Thymus (tissue), 11 donors: ENCODE data around the gene SIT1. TPM values are rescaled to one million over a fixed set of nuclear protein-coding genes. Genes with fewer than 3 reads are reported as not detected.

Source experiments
- DNase-seq, 9 donors: peaks; one replicate each; pipeline ENCODE4 v3.0.0-alpha.2; 2013; ENCODE audit warnings: low spot score in 9 of 9, low read depth in 6 of 9, missing footprints in 1 of 9
- H3K27ac ChIP-seq, 2 donors: one replicate each; pipeline ENCODE4 v1.5.1; 2013; ENCODE audit warnings: control low read depth in 1 of 2, low read depth in 1 of 2, low read length in 1 of 2, mild to moderate bottlenecking in 1 of 2, moderate library complexity in 1 of 2
- H3K27me3 ChIP-seq, 2 donors: one replicate each; pipeline ENCODE4 v1.5.1; 2013; ENCODE audit warnings: low read length in 1 of 2; ENCODE audit not compliant: control insufficient read depth in 2 of 2, insufficient read depth in 1 of 2
- H3K36me3 ChIP-seq, 2 donors: one replicate each; pipeline ENCODE4 v1.5.1; 2013; ENCODE audit warnings: low read length in 1 of 2, mild to moderate bottlenecking in 1 of 2, moderate library complexity in 1 of 2; ENCODE audit not compliant: control insufficient read depth in 2 of 2, insufficient read depth in 2 of 2
- H3K4me1 ChIP-seq, 2 donors: one replicate each; pipeline ENCODE4 v1.5.1; 2013; ENCODE audit warnings: low read length in 2 of 2; ENCODE audit not compliant: control insufficient read depth in 2 of 2, insufficient read depth in 2 of 2
- H3K4me3 ChIP-seq, 2 donors: one replicate each; pipeline ENCODE4 v1.5.1; 2013; ENCODE audit warnings: low read length in 2 of 2, control low read depth in 1 of 2, mild to moderate bottlenecking in 1 of 2
- H3K9me3 ChIP-seq, 2 donors: one replicate each; pipeline ENCODE4 v1.5.1; 2013; ENCODE audit warnings: low read length in 1 of 2, mild to moderate bottlenecking in 1 of 2; ENCODE audit not compliant: control insufficient read depth in 2 of 2, insufficient read depth in 1 of 2
- WGBS: extraction: QIAGEN DNeasy Blood & Tissue Kit; methylation state at CpG from one replicate; pipeline ENCODE4 v1.1.7; 2013; 5-methylcytosine and 5-hydroxymethylcytosine counted together
- polyA plus RNA-seq: library from polyadenylated mRNA; stranded (reverse); fragments of 200-250 nt; gene quantifications from one replicate; pipeline ENCODE4 v1.2.3, GENCODE V29; 2013
- total RNA-seq: library from RNA; stranded (reverse); fragments of 120-200 nt; gene quantifications from one replicate; pipeline ENCODE4 v1.2.4, GENCODE V29; 2013
- donor health status: healthy.

Gene SIT1
- total and polyA plus RNA-seq, 2 donors = 42.2 to 174 TPM

DNA sequence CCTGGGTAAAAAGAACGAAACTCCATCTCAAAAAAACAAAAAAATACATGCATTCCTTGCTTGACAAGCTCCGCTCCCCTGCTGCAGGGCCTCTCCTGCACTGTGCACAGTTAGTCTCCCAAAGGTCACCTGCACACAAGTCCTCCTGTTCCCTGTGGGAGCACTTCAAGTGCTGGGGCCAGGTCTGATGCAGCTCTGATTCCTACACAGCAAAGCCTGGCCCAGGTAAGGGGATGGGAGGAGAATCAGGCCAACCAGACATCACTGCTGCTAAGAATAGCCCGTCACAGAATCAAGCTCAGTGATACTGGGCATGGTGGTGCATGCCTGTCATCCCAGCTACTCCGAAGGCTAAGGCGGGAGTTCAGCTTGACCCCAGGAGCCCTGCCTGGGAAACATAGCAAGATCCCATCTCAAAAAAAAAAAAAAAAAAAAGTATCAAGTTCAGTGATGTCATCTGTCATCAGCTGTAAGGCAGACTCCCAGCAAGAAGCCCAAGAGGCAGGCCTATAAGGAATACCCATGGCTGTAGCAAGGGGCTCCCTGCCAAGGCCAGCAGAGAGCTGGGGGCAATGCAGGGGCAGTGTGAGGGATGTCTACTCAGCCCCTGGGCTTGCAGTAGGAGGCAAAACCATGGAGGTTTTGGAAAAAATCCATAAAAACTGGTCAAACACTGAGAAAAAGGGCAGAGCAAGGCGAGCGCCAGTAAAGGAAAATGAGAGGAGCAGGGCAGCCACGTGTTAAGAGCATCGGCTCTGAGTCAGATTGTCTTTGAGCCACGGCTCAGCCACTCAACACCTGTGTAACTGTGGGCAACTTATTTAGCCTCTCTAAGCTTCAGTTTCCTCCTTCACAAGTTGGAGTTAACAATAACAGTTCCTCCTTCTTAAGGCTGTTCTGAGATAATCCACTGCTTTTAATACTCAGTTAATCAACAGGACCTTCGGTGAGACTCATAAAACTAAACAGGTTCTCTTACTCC is 35.8 kb upstream of the SIT1 start:
- Histone ChIP-seq H3K4me1 (peaks cover 2 to 51% of the 10 kb centered on the region in 2 donors), H3K9me3 (no peaks in the 10 kb centered on the region), H3K4me3 (no peak overlapping the region), H3K27me3 (peaks cover 0 to 29% of the 10 kb centered on the region in 2 donors), H3K36me3 (peaks cover 0 to 2% of the 10 kb centered on the region in 2 donors), H3K27ac (peak overlapping the region in 1 of 2 donors; percentile 87)
- 94% methylated on average over 11 of the region's 11 CpGs for WGBS
- no peak for DNase-seq

DNA sequence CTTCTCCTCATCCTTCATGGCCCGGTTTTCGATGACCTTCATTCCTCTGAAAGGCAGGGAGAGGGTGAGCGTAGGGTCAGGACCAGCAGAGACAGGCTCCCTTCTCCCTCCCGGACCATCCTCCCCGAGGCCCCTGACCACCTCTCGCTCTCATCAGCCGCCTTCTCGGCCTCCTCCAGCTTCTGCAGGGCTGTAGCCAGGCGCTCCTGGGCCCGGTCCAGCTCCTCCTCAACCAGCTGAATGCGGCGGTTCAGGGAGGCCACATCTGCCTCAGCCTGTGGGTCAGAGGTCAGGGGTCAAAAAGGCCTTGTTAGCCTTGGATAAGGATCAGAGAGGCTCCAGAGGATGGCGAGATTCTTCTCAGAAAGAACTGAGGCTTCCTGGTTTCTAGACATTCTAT is 34.8 kb upstream of the SIT1 start:
- no peaks in the 10 kb centered on the region for H3K9me3 ChIP-seq
- peaks cover 0 to 2% of the 10 kb centered on the region in 2 donors for H3K36me3 ChIP-seq
- peaks cover 0 to 43% of the 10 kb centered on the region in 2 donors for H3K4me1 ChIP-seq
- DNase-seq = no peak
- WGBS = 97% methylated on average over 13 of the region's 13 CpGs
- H3K4me3 ChIP-seq = no peak overlapping the region
- no peak overlapping the region for H3K27ac ChIP-seq
- peaks cover 0 to 21% of the 10 kb centered on the region in 2 donors for H3K27me3 ChIP-seq

DNA sequence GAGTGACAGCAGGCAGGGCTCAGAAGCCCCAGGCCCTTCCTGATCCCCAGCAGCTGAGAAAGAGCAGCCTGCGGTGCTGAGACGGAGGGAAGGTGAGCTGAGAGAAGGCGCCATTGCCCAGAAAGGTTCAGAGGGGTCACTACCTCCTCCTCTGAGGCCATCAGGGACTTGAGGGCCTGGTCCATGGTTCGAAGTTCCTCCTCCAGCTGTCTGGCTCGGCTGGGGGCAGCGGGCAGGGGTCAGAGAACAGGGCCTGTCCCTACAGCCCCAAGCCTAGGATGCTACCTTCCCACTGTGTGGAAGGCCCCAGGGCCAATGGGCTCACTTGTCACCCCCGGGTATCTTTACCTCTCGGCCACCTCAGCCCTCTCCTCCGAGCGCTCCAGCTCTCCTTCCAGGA is 34.2 kb upstream of the SIT1 start:
- H3K27ac ChIP-seq = no peak overlapping the region
- H3K4me3 ChIP-seq = no peak overlapping the region
- WGBS = 98% methylated on average over 10 of the region's 10 CpGs
- H3K9me3 ChIP-seq = no peaks in the 10 kb centered on the region
- peaks cover 0 to 2% of the 10 kb centered on the region in 2 donors for H3K36me3 ChIP-seq
- H3K27me3 ChIP-seq = peaks cover 0 to 15% of the 10 kb centered on the region in 2 donors
- peaks cover 0 to 38% of the 10 kb centered on the region in 2 donors for H3K4me1 ChIP-seq
- DNase-seq = no peak

DNA sequence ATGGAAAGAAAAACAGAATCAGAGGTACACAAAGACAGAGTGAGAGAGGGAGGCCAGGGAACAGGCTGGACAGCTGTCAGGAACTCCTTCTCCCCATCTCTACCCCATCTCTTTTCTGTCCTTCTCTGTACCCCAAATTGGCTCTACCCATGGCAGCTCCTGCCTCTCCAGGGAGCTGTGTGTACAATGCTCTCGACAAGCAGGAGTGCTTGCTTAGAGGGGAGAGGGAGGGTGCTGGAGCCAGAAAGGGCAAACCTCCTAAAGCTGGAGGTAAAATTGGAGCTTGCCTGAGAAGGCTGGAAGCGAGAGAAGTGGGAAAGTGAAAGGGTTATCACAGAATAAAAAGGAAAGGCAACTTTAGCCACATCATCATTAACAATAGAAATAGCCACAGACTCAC is 32.6 kb upstream of the SIT1 start:
- peaks cover 0 to 23% of the 10 kb centered on the region in 2 donors for H3K4me1 ChIP-seq
- H3K9me3 ChIP-seq = no peaks in the 10 kb centered on the region
- no peak for DNase-seq
- H3K36me3 ChIP-seq = peaks cover 0 to 2% of the 10 kb centered on the region in 2 donors
- H3K27ac ChIP-seq = no peak overlapping the region
- peaks cover 0 to 1% of the 10 kb centered on the region in 2 donors for H3K27me3 ChIP-seq
- 92% methylated on average over 2 of the region's 2 CpGs for WGBS
- no peak overlapping the region for H3K4me3 ChIP-seq

DNA sequence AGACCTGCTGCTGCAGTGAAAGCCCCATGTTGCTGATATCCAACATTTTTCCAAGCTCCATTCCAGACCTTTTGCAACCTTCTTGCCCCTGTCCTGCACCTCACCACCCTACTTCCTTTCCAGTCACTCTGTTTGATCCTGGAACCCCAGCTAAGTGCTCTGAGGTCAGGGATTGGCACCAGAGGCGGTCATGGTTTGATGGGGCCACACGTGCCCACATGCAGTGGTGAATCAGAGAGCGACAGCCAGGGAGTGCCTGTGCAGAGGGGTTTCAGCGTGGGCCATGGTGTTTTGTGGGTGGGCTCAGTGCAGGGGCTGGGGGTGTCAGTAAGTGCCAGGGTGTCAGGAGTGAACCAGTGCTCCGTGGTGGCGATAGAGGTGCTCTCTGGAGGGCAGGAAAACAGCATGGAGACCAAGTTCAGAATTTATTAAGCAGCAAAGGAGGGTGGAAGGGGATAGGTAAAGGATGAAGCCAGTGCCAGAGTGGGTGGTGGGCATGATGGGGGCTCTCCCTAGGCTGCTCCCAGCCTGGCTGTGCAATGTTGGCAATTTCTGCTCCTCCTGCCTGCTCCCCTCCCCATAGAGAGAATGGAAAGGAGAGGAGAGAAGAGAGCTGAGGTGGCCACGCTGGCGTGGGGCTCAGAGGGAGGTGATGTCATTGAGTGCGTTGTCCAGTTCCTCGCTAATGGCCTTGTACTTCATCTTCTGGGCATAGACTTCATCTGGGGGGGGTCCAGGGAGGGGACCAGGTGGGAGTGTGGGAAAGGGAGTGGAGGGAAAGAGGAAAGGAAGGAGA is 32.0 kb upstream of the SIT1 start:
- Histone ChIP-seq H3K36me3 (peaks cover 0 to 2% of the 10 kb centered on the region in 2 donors), H3K27me3 (no peaks in the 10 kb centered on the region), H3K4me3 (no peak overlapping the region), H3K9me3 (no peaks in the 10 kb centered on the region), H3K27ac (no peak overlapping the region), H3K4me1 (peaks cover 0 to 17% of the 10 kb centered on the region in 2 donors)
- DNase-seq = no peak
- 98% methylated on average over 10 of the region's 10 CpGs for WGBS

DNA sequence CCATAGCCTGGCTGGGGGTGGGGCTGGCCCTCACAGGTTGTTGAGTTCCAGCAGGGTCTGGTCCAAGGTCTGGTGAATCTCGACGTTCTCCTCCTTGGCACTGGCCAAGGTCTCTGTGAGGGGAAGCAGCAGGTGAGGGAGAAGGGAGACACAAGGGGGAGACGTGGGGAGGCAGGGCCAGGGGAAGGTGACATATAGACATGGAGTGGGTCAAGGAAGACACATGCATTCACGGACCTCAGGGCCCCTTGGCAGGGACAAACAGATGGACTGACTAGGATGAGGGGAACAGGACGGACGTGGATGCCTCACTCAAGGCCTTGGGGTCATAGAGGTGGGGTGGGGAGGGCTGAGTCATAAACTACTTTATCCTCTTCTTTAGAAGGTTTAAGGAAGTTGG is 31.3 kb upstream of the SIT1 start:
- Histone ChIP-seq H3K9me3 (no peaks in the 10 kb centered on the region), H3K36me3 (peaks cover 0 to 2% of the 10 kb centered on the region in 2 donors), H3K4me3 (no peak overlapping the region), H3K4me1 (peaks cover 0 to 10% of the 10 kb centered on the region in 2 donors), H3K27me3 (no peaks in the 10 kb centered on the region), H3K27ac (no peak overlapping the region)
- no peak for DNase-seq
- 96% methylated on average over 6 of the region's 6 CpGs for WGBS

DNA sequence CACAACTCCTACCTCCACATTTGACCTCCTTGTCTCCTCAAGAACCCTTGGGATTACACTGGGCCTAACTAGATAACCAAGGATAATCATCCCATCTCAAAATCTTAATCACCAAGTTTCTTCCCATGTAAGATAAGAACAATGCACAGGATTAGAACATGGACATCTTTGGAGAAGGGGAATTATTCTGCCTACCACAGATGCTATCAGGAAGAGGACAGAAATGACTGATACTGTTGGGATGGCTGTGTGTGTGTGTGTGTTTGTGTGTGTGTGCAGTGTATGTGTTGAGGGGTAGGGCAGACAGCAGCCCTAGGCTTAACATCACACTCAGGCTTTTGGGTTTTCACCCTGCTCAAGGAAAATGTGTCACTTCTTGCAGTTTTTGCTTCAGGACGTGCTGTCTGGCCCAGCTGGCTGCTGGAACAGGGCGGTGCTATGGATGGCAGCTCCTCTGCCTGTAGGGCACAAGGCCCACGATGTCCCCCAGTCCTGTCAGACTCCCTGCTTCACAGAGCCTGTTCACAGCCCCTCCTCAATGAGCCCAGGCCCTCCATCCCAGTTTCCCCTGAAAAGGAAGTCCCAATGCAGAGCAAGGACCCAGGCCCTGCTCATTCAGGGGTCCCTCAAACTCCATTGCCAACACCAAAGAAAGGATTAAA is 30.7 kb upstream of the SIT1 start:
- Histone ChIP-seq H3K27me3 (no peaks in the 10 kb centered on the region), H3K27ac (no peak overlapping the region), H3K36me3 (peaks cover 0 to 2% of the 10 kb centered on the region in 2 donors), H3K4me1 (peaks cover 0 to 6% of the 10 kb centered on the region in 2 donors), H3K4me3 (no peak overlapping the region), H3K9me3 (no peaks in the 10 kb centered on the region)
- no peak for DNase-seq
- 90% methylated on average over 3 of the region's 3 CpGs for WGBS

DNA sequence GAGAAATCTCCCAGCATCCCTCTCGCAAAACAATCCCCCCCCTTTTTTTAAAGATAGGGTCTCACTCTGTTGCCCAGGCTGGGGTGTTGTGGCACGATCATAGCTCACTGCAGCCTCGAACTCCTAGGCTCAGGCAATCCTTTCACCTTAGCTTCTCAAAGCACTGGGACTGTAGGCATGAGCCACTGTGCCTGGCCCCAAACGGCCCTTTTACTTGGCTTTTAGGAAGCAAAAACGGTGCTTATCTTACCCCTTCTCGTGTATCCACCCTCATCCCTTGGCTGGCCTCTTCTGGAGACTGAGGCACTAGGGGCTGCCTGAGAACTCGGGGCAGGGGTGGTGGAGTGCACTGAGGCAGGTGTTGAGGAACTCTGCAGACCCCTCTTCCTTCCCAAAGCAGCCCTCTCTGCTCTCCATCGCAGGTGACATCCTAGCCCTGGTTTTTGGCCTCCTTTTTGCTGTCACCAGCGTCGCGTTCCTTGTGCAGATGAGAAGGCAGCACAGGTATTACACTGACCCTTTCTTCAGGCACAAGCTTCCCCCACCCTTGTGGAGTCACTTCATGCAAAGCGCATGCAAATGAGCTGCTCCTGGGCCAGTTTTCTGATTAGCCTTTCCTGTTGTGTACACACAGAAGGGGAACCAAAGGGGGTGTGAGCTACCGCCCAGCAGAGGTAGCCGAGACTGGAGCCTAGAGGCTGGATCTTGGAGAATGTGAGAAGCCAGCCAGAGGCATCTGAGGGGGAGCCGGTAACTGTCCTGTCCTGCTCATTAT is 29.8 kb upstream of the SIT1 start:
- Histone ChIP-seq H3K27me3 (peaks cover 0 to 6% of the 10 kb centered on the region in 2 donors), H3K9me3 (no peaks in the 10 kb centered on the region), H3K36me3 (peaks cover 0 to 2% of the 10 kb centered on the region in 2 donors), H3K4me3 (no peak overlapping the region), H3K4me1 (peaks cover 0 to 10% of the 10 kb centered on the region in 2 donors), H3K27ac (no peak overlapping the region)
- DNase-seq = no peak
- WGBS = 89% methylated on average over 15 of the region's 15 CpGs
